ENCODE measurements around the gene NPLOC4.

The NPLOC4 gene

GRCh38 chr17:81566461-81567126 lies 70.3 kb downstream of the NPLOC4 start (continued):
- TF ChIP-seq, protein P1, sequence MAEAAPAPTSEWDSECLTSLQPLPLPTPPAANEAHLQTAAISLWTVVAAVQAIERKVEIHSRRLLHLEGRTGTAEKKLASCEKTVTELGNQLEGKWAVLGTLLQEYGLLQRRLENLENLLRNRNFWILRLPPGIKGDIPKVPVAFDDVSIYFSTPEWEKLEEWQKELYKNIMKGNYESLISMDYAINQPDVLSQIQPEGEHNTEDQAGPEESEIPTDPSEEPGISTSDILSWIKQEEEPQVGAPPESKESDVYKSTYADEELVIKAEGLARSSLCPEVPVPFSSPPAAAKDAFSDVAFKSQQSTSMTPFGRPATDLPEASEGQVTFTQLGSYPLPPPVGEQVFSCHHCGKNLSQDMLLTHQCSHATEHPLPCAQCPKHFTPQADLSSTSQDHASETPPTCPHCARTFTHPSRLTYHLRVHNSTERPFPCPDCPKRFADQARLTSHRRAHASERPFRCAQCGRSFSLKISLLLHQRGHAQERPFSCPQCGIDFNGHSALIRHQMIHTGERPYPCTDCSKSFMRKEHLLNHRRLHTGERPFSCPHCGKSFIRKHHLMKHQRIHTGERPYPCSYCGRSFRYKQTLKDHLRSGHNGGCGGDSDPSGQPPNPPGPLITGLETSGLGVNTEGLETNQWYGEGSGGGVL (tag by site-specific recombination; IDR thresholded peaks at IDR 0.05) = no peak

DNA sequence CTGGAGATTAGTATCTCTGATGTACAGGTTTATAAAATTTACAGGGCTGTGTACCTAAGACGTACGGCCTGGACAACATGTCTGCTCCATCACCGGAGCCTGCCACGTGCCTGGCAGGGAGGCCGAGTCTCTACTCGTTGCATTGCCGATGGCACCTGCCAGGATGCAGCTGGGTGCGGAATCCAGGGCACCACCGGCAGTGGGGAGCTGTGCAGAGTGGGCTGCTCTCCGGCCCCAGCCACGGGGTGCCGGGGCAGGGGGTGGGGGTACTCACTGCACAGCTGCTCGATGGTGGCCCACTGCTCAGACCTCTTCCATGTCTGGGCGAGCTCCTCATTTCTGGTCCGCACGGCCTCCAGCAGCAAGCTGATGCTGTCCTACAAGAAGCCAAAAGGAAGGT lies 71.7 kb downstream of the NPLOC4 start:
- Histone ChIP-seq H3K27ac (ENCODE audit: extremely low read depth, low read depth, low read length) (no peak overlapping the region; the same call in 1 of the 2 replicates), H3K36me3 (ENCODE audit: control insufficient read depth in 2 of 2, insufficient read depth in 1 of 2, low read length in 2 of 2) (peaks cover 58 to 100% of the 10 kb centered on the region in 2 experiments), H3K9me3 (ENCODE audit: control insufficient read depth, insufficient read depth, low read depth, low read length) (no peaks in the 10 kb centered on the region), H3K4me3 (ENCODE audit: low read depth, low read length) (no peak overlapping the region), H3K4me1 (ENCODE audit: control insufficient read depth, insufficient read depth, low read length) (peaks cover 23% of the 10 kb centered on the region)
- TF ChIP-seq, protein P2, sequence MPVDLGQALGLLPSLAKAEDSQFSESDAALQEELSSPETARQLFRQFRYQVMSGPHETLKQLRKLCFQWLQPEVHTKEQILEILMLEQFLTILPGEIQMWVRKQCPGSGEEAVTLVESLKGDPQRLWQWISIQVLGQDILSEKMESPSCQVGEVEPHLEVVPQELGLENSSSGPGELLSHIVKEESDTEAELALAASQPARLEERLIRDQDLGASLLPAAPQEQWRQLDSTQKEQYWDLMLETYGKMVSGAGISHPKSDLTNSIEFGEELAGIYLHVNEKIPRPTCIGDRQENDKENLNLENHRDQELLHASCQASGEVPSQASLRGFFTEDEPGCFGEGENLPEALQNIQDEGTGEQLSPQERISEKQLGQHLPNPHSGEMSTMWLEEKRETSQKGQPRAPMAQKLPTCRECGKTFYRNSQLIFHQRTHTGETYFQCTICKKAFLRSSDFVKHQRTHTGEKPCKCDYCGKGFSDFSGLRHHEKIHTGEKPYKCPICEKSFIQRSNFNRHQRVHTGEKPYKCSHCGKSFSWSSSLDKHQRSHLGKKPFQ (tag by site-specific recombination; IDR thresholded peaks at IDR 0.05) = no peak
- TF ChIP-seq ZNF433 (tag by site-specific recombination; IDR thresholded peaks at IDR 0.05; ENCODE audit: low read depth) (no peak), ZNF670 (tag by site-specific recombination; IDR thresholded peaks at IDR 0.05; ENCODE audit: low read depth) (no peak), ZNF768 (tag by site-specific recombination; IDR thresholded peaks at IDR 0.05) (no peak), ZNF548 (tag by site-specific recombination; IDR thresholded peaks at IDR 0.05) (no peak), ZNF138 (tag by site-specific recombination; IDR thresholded peaks at IDR 0.05; ENCODE audit: borderline replicate concordance) (no peak), ZNF488 (tag by site-specific recombination; IDR thresholded peaks at IDR 0.05) (no peak)
- ChIA-PET CTCF (interaction anchor here (0.6 to 7.8 kb wide), 5 partner anchors 8 to 260 kb away, joined by 3 to 69 read pairs (median 5); partner anchors contain the start of gene FAAP100), POLR2A (interaction anchor here (0.6 kb wide), 1 partner anchor 13 kb away, joined by 3 read pairs; the partner anchor contains the start of gene FAAP100)

- Histone ChIP-seq H3K4me3 (ENCODE audit: low read depth, low read length) (no peak overlapping the region), H3K4me1 (ENCODE audit: control insufficient read depth, insufficient read depth, low read length) (peaks cover 23% of the 10 kb centered on the region), H3K36me3 (ENCODE audit: control insufficient read depth in 2 of 2, insufficient read depth in 1 of 2, low read length in 2 of 2) (peaks cover 63 to 100% of the 10 kb centered on the region in 2 experiments), H3K9me3 (ENCODE audit: control insufficient read depth, insufficient read depth, low read depth, low read length) (no peaks in the 10 kb centered on the region), H3K27ac (ENCODE audit: extremely low read depth, low read depth, low read length) (no peak overlapping the region)
- ChIA-PET CTCF (interaction anchor here (1.1 to 7.8 kb wide), 3 partner anchors 9 to 36 kb away, joined by 3 to 69 read pairs (median 7); no protein-coding TSS in a partner anchor), POLR2A (no interaction called here)
- TF ChIP-seq, protein P3, sequence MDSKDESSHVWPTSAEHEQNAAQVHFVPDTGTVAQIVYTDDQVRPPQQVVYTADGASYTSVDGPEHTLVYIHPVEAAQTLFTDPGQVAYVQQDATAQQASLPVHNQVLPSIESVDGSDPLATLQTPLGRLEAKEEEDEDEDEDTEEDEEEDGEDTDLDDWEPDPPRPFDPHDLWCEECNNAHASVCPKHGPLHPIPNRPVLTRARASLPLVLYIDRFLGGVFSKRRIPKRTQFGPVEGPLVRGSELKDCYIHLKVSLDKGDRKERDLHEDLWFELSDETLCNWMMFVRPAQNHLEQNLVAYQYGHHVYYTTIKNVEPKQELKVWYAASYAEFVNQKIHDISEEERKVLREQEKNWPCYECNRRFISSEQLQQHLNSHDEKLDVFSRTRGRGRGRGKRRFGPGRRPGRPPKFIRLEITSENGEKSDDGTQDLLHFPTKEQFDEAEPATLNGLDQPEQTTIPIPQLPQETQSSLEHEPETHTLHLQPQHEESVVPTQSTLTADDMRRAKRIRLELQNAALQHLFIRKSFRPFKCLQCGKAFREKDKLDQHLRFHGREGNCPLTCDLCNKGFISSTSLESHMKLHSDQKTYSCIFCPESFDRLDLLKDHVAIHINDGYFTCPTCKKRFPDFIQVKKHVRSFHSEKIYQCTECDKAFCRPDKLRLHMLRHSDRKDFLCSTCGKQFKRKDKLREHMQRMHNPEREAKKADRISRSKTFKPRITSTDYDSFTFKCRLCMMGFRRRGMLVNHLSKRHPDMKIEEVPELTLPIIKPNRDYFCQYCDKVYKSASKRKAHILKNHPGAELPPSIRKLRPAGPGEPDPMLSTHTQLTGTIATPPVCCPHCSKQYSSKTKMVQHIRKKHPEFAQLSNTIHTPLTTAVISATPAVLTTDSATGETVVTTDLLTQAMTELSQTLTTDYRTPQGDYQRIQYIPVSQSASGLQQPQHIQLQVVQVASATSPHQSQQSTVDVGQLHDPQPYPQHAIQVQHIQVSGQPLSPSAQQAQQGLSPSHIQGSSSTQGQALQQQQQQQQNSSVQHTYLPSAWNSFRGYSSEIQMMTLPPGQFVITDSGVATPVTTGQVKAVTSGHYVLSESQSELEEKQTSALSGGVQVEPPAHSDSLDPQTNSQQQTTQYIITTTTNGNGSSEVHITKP (tag by site-specific recombination; IDR thresholded peaks at IDR 0.05) = no peak
- TF ChIP-seq ZNF248 (tag by site-specific recombination; IDR thresholded peaks at IDR 0.05) (no peak), ZNF521 (tag by site-specific recombination; IDR thresholded peaks at IDR 0.05) (no peak), ZNF530 (tag by site-specific recombination; IDR thresholded peaks at IDR 0.05; ENCODE audit: low read depth) (no peak), ZNF600 (tag by site-specific recombination; IDR thresholded peaks at IDR 0.05) (no peak), ZNF701 (tag by site-specific recombination; IDR thresholded peaks at IDR 0.05) (no peak)
- TF ChIP-seq, protein P4, sequence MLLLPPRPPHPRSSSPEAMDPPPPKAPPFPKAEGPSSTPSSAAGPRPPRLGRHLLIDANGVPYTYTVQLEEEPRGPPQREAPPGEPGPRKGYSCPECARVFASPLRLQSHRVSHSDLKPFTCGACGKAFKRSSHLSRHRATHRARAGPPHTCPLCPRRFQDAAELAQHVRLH (tag by site-specific recombination; IDR thresholded peaks at IDR 0.05) = no peak
These were observed 72.1 kb downstream of the NPLOC4 start for GRCh38 chr17:81564778-81565177.

All from HEK293 (cell line).